Measurements from ENCODE around the gene AWAT1. TPM values are rescaled to one million over a fixed set of nuclear protein-coding genes. Genes with fewer than 3 reads are reported as not detected.
"Not testable (repeated sequence)": the region's sequence is repeated elsewhere in the genome, so short reads cannot be mapped to it uniquely, and the experiment has no call there.

AWAT1 gene
- total RNA-seq, 1 donor = not detected

- TF ChIP-seq CTCF (IDR thresholded peaks at IDR 0.05; ENCODE audit: insufficient read depth, low read depth, low read length) = no peak
- DNase-seq (ENCODE audit: low read depth) = no peak
Observed at GRCh38 chrX:70257423-70258288, 23.2 kb downstream of the AWAT1 start.

GRCh38 chrX:70260104-70260503 is 25.6 kb downstream of the AWAT1 start, which contains the start of gene P2RY4:
Gene P2RY4 (minus strand): TSS chrX:70260204. CDS start chrX:70259624, 580 bp downstream.
- TF ChIP-seq CTCF (IDR thresholded peaks at IDR 0.05; ENCODE audit: insufficient read depth, low read depth, low read length) = no peak
- DNase-seq (ENCODE audit: low read depth) = no peak

More at GRCh38 chrX:70257423-70258288, 23.2 kb downstream of the AWAT1 start:
- no peak overlapping the region for H3K4me3 ChIP-seq (ENCODE audit: low read depth, low read length)

GRCh38 chrX:70262952-70263567 is 28.6 kb downstream of the AWAT1 start:
- H3K4me3 ChIP-seq (ENCODE audit: low read depth, low read length) = no peak overlapping the region
- peak; percentile 25 for DNase-seq (ENCODE audit: low read depth)
- TF ChIP-seq CTCF (IDR thresholded peaks at IDR 0.05; ENCODE audit: insufficient read depth, low read depth, low read length) = peak; percentile 67

More at GRCh38 chrX:70260104-70260503, 25.6 kb downstream of the AWAT1 start, which contains the start of gene P2RY4:
- no peak within 1 kb of the TSS for H3K4me3 ChIP-seq (ENCODE audit: low read depth, low read length)

GRCh38 chrX:70264784-70265183 is 30.3 kb downstream of the AWAT1 start:
- DNase-seq (ENCODE audit: low read depth) = no peak
- H3K4me3 ChIP-seq (ENCODE audit: low read depth, low read length) = no peak overlapping the region
- TF ChIP-seq CTCF (IDR thresholded peaks at IDR 0.05; ENCODE audit: insufficient read depth, low read depth, low read length) = no peak

GRCh38 chrX:70268034-70268433 is 33.6 kb downstream of the AWAT1 start, which contains the start of gene ARR3:
Gene ARR3 (plus strand): TSS chrX:70268334. CDS start chrX:70269386, 1,052 bp downstream.
- DNase-seq (ENCODE audit: low read depth) = no peak
- no peak within 1 kb of the TSS for H3K4me3 ChIP-seq (ENCODE audit: low read depth, low read length)
- TF ChIP-seq CTCF (IDR thresholded peaks at IDR 0.05; ENCODE audit: insufficient read depth, low read depth, low read length) = no peak

GRCh38 chrX:70274029-70274428 is 39.6 kb downstream of the AWAT1 start:
- not testable (repeated sequence) for DNase-seq (ENCODE audit: low read depth); H3K4me3 ChIP-seq (ENCODE audit: low read depth, low read length)

- no peak for DNase-seq (ENCODE audit: low read depth)
- H3K4me3 ChIP-seq (ENCODE audit: low read depth, low read length) = no peak overlapping the region
- no peak for TF ChIP-seq CTCF (IDR thresholded peaks at IDR 0.05; ENCODE audit: insufficient read depth, low read depth, low read length)
Observed at GRCh38 chrX:70279081-70279480, 44.6 kb downstream of the AWAT1 start.

All from fibroblast of villous mesenchyme (primary cell).